H1 (cell line): ENCODE data around the gene TBC1D22A. TPM values are rescaled to one million over a fixed set of nuclear protein-coding genes. Genes with fewer than 3 reads are reported as not detected.

Experiments
- CTCF ChIA-PET: fragments of 300-600 bp; sonication (Branson Sonifier 250); formaldehyde crosslinking; loops from one replicate; lab custom pipeline; 2021; ENCODE audit not compliant: partially characterized antibody; lab: Charles Lee
- POLR2A ChIA-PET: fragments of 300-600 bp; sonication (Branson Sonifier 250); formaldehyde crosslinking; loops from one replicate; lab custom pipeline; 2021; ENCODE audit warnings: inconsistent platforms; ENCODE audit not compliant: partially characterized antibody; lab: Charles Lee
- DNase-seq, 2 experiments: peaks; one replicate each; pipeline versions ENCODE4 v3.0.0 to v3.0.0-alpha.2; 2010 to 2022; ENCODE audit warnings: low spot score in 2 of 2, low read depth in 1 of 2, mixed read lengths in 1 of 2
- FAIRE-seq: peaks from 2 replicates; lab custom pipeline; 2011; peaks lifted over from hg19 to GRCh38; lab: Jason Lieb, UNC
- H2AFZ ChIP-seq: 2 replicates; pipeline ENCODE4 v1.8.1; 2012; ENCODE audit warnings: low read length, inconsistent platforms
- H2AK5ac ChIP-seq: 2 replicates; pipeline ENCODE4 v1.6.1; 2013; ENCODE audit warnings: low read depth, low read length
- H2BK120ac ChIP-seq: replicated peaks from 2 replicates; pipeline ENCODE3; 2013; ENCODE audit warnings: low read depth, low read length, inconsistent platforms
- H2BK12ac ChIP-seq: 2 replicates; pipeline ENCODE4 v1.6.1; 2013; ENCODE audit warnings: low read depth, low read length
- H2BK15ac ChIP-seq: 2 replicates; pipeline ENCODE4 v1.6.1; 2013; ENCODE audit warnings: low read length
- H2BK20ac ChIP-seq: 2 replicates; pipeline ENCODE4 v1.6.1; 2013; ENCODE audit warnings: low read length
- H2BK5ac ChIP-seq: 2 replicates; pipeline ENCODE4 v1.6.1; 2013; ENCODE audit warnings: low read depth, low read length
- H3K14ac ChIP-seq: 2 replicates; pipeline ENCODE4 v1.6.1; 2013; ENCODE audit warnings: inconsistent platforms; ENCODE audit not compliant: insufficient read length
- H3K18ac ChIP-seq: 2 replicates; pipeline ENCODE4 v1.6.1; 2013; ENCODE audit warnings: low read length; ENCODE audit errors: extremely low read depth
- H3K23ac ChIP-seq: 2 replicates; pipeline ENCODE4 v1.6.1; 2013; ENCODE audit warnings: inconsistent platforms; ENCODE audit not compliant: insufficient read length
- H3K23me2 ChIP-seq: 2 replicates; pipeline ENCODE4 v1.6.1; 2013; ENCODE audit warnings: low read depth, low read length
- H3K27ac ChIP-seq: 2 replicates; pipeline ENCODE4 v1.6.1; 2011; ENCODE audit warnings: low read depth, low read length, inconsistent platforms
- H3K27me3 ChIP-seq, 4 experiments: replicated peaks in 1 of 4; 1 replicate in 1 of 4; 2 replicates in 3 of 4; pipeline versions ENCODE4 v1.6.1 to v1.8.1; 2011 to 2013; ENCODE audit warnings: low read length in 3 of 4, mild to moderate bottlenecking in 3 of 4, inconsistent platforms in 2 of 4, mixed read lengths in 2 of 4, moderate library complexity in 1 of 4; ENCODE audit not compliant: control insufficient read depth in 3 of 4, insufficient read depth in 3 of 4; ENCODE audit errors: extremely low read depth in 1 of 4
- H3K36me3 ChIP-seq, 4 experiments: 2 replicates each; pipeline versions ENCODE4 v1.6.1 to v1.8.1; 2011 to 2013; ENCODE audit warnings: mild to moderate bottlenecking in 4 of 4, low read length in 3 of 4, moderate library complexity in 2 of 4, control low read depth in 1 of 4, inconsistent platforms in 1 of 4; ENCODE audit not compliant: insufficient read depth in 4 of 4, control insufficient read depth in 2 of 4
- H3K4ac ChIP-seq: replicated peaks from 2 replicates; pipeline ENCODE3; 2013; ENCODE audit warnings: low read length, low read depth, mixed read lengths, inconsistent platforms; ENCODE audit not compliant: insufficient read length
- H3K4me1 ChIP-seq, 4 experiments: replicated peaks in 1 of 4; 1 replicate in 1 of 4; 2 replicates in 3 of 4; pipeline versions ENCODE4 v1.6.1 to v1.8.1; 2011 to 2013; ENCODE audit warnings: low read length in 3 of 4, inconsistent platforms in 2 of 4, mixed read lengths in 1 of 4; ENCODE audit not compliant: insufficient read depth in 4 of 4, control insufficient read depth in 3 of 4
- H3K4me2 ChIP-seq, 2 experiments: 2 replicates each; pipeline versions ENCODE4 v1.6.1 to v1.8.1; 2011 to 2013; ENCODE audit warnings: low read depth in 2 of 2, low read length in 2 of 2, control low read depth in 1 of 2, inconsistent platforms in 1 of 2, mild to moderate bottlenecking in 1 of 2; ENCODE audit not compliant: insufficient read depth in 1 of 2
- H3K4me3 ChIP-seq, 4 experiments: fragments of 200-600, 300-600 bp in 1 of 4; sonication (generic), shearing (Covaris generic), sonication (Bioruptor Twin) in 1 of 4; 2 replicates each; pipeline versions ENCODE4 v1.5.1 to v1.8.1; 2011 to 2016; ENCODE audit warnings: low read length in 4 of 4, low read depth in 3 of 4, control low read depth in 2 of 4, inconsistent platforms in 2 of 4, mild to moderate bottlenecking in 2 of 4, mixed read lengths in 1 of 4, moderate library complexity in 1 of 4; ENCODE audit not compliant: insufficient read depth in 2 of 4; ENCODE audit errors: extremely low read depth in 1 of 4
- H3K56ac ChIP-seq: replicated peaks from 2 replicates; pipeline ENCODE3; 2013; ENCODE audit warnings: low read depth, mild to moderate bottlenecking, mixed read lengths, low read length, inconsistent platforms; ENCODE audit not compliant: insufficient read length
- H3K79me1 ChIP-seq: 2 replicates; pipeline ENCODE4 v1.6.1; 2013; ENCODE audit warnings: low read depth, low read length, control low read depth
- H3K79me2 ChIP-seq, 2 experiments: 2 replicates each; pipeline versions ENCODE4 v1.6.1 to v1.8.1; 2012 to 2013; ENCODE audit warnings: low read length in 2 of 2, mild to moderate bottlenecking in 2 of 2, inconsistent platforms in 1 of 2; ENCODE audit not compliant: insufficient read depth in 2 of 2, control insufficient read depth in 1 of 2
- H3K9ac ChIP-seq, 4 experiments: replicated peaks in 1 of 4; 1 replicate in 1 of 4; 2 replicates in 3 of 4; pipeline versions ENCODE4 v1.6.1 to v1.8.1; 2011 to 2013; ENCODE audit warnings: low read depth in 3 of 4, low read length in 3 of 4, control low read depth in 2 of 4, mild to moderate bottlenecking in 2 of 4, moderate library complexity in 2 of 4, inconsistent platforms in 1 of 4; ENCODE audit errors: extremely low read depth in 1 of 4
- H3K9me3 ChIP-seq, 2 experiments: 2 replicates each; pipeline versions ENCODE4 v1.6.1 to v1.8.1; 2012 to 2013; ENCODE audit warnings: mild to moderate bottlenecking in 2 of 2, moderate library complexity in 2 of 2, control low read depth in 1 of 2, inconsistent platforms in 1 of 2, low read depth in 1 of 2, low read length in 1 of 2, mixed read lengths in 1 of 2; ENCODE audit not compliant: insufficient read depth in 2 of 2
- H4K20me1 ChIP-seq, 2 experiments: replicated peaks in 1 of 2; 2 replicates each; pipeline versions ENCODE3 to v1.8.1; 2011 to 2013; ENCODE audit warnings: inconsistent platforms in 2 of 2, low read length in 2 of 2, mild to moderate bottlenecking in 1 of 2; ENCODE audit not compliant: insufficient read depth in 2 of 2, control insufficient read depth in 1 of 2
- H4K5ac ChIP-seq: 2 replicates; pipeline ENCODE4 v1.6.1; 2013; ENCODE audit warnings: low read length, low read depth, mixed read lengths, inconsistent platforms; ENCODE audit not compliant: insufficient read length
- H4K8ac ChIP-seq: 2 replicates; pipeline ENCODE4 v1.8.0; 2013; ENCODE audit warnings: mild to moderate bottlenecking, moderate library complexity, low read length, inconsistent platforms; ENCODE audit not compliant: insufficient read depth; ENCODE audit errors: extremely low read depth
- H4K91ac ChIP-seq: replicated peaks from 2 replicates; pipeline ENCODE3; 2013; ENCODE audit warnings: low read length, mixed read lengths, inconsistent platforms; ENCODE audit not compliant: insufficient read length
- BACH1 ChIP-seq: IDR thresholded peaks from 2 replicates; pipeline ENCODE4 v1.6.1; 2012; ENCODE audit warnings: low read length, improper control_type of control experiment
- CEBPB ChIP-seq: IDR thresholded peaks from 2 replicates; pipeline ENCODE4 v1.6.1; 2012; ENCODE audit warnings: low read depth, low read length
- CREB1 ChIP-seq: IDR thresholded peaks from 2 replicates; pipeline ENCODE4 v1.6.1; 2012; ENCODE audit warnings: inconsistent platforms
- HDAC2 ChIP-seq, 2 experiments: fragments of 300-600 bp in 1 of 2; sonication (generic) in 1 of 2; IDR thresholded peaks; 2 replicates each; pipeline ENCODE4 v1.6.1; 2011 to 2012; ENCODE audit warnings: low read depth in 2 of 2, low read length in 2 of 2, mild to moderate bottlenecking in 2 of 2, moderate library complexity in 2 of 2, borderline replicate concordance in 1 of 2, inconsistent platforms in 1 of 2
- MAX ChIP-seq: IDR thresholded peaks from 2 replicates; pipeline ENCODE4 v1.6.1; 2012; ENCODE audit warnings: inconsistent platforms
- POLR2AphosphoS5 ChIP-seq: IDR thresholded peaks from 2 replicates; pipeline ENCODE4 v1.6.1; 2011; ENCODE audit warnings: low read depth, low read length
- SP1 ChIP-seq: IDR thresholded peaks from 2 replicates; pipeline ENCODE4 v1.6.1; 2011; ENCODE audit warnings: low read depth, low read length
- TCF12 ChIP-seq: IDR thresholded peaks from 2 replicates; pipeline ENCODE4 v1.6.1; 2011; ENCODE audit warnings: low read depth, mild to moderate bottlenecking, low read length
- WGBS, 2 experiments: shearing (Covaris generic) in 1 of 2; methylation state at CpG; one replicate each; pipeline versions ENCODE4 v1.1.6 to v1.1.7; 2013 to 2015; ENCODE audit warnings: low lambda C conversion rate in 2 of 2, mixed read lengths in 2 of 2, inconsistent platforms in 1 of 2, low coverage in 1 of 2, missing lambda C conversion rate in 1 of 2; ENCODE audit not compliant: insufficient replicate concordance in 2 of 2, insufficient coverage in 1 of 2, insufficient read length in 1 of 2; ENCODE audit errors: extremely low coverage in 1 of 2, missing lambda C conversion rate in 1 of 2; 5-methylcytosine and 5-hydroxymethylcytosine counted together
- polyA plus RNA-seq, 7 experiments: library from polyadenylated mRNA; depleted of rRNA in 3 of 7; stranded (reverse) in 5 of 7; unstranded in 2 of 7; fragments of >200 nt in 5 of 7; fragments of 200-250 nt in 2 of 7; gene quantifications; 1 replicate in 5 of 7; 2 replicates in 1 of 7; 4 replicates in 1 of 7; pipeline versions ENCODE4 v1.2.1 to v1.2.3, GENCODE V29; 2011 to 2013; ENCODE audit warnings: missing spikeins in 2 of 7, mixed read lengths in 2 of 7
- total RNA-seq: library from RNA; stranded (reverse); fragmentation: NEBNext Ultra II Directional; extraction: Animal tissue kit (Norgen Biotek cat#: 25700); gene quantifications from 2 replicates; pipeline ENCODE4 v1.2.1, GENCODE V29; 2021
- TF ChIP-seq, protein P1 (sequence below): IDR thresholded peaks from 2 replicates; pipeline ENCODE4 v1.6.1; 2011; ENCODE audit warnings: low read depth, mild to moderate bottlenecking, low read length; ENCODE audit not compliant: insufficient read depth

TBC1D22A gene
- total and polyA plus RNA-seq, 2 of the 8 experiments (the other 6 are each of a cell fraction or from before 2014, with no cell fraction given), result 11.9 to 18.4 TPM

DNA sequence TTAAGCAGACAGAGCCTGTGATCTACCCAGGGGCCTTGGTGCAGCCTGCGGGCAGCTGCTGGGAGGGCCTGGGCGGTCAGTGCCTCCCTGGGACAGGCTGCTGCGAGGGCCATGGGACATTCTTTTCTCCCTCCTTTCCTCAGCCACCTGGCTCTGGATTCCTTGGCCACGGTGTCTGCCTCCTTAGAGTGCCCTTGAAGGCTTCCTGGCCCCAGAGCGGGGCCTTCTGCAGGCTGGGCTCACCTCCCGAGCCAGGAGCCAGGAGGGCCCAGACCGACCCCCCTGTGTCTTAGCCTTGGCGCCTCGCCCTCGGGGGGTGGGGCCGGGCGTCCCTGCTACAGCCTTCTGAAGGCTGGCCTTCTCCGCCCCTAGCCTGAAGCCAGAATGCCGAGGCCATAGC lies 231.2 kb downstream of the TBC1D22A start:
- WGBS, 2 experiments, result 83% methylated on average over 13 of the region's 14 CpGs; no CpG with 5 or more reads in 1 of the 2 experiments

More for the DNA sequence above, 231.2 kb downstream of the TBC1D22A start:
- ChIA-PET CTCF (interaction anchor here (0.8 kb wide), 1 partner anchor 1919 kb away, joined by 3 read pairs; no protein-coding TSS in a partner anchor), POLR2A (interaction anchor here (0.8 kb wide), 1 partner anchor 13 kb away, joined by 4 read pairs; no protein-coding TSS in a partner anchor)
- no peaks in the 10 kb centered on the region for H3K27me3 ChIP-seq
- no peak overlapping the region for H4K5ac ChIP-seq
- FAIRE-seq, result no peak
- no peak overlapping the region for H4K8ac ChIP-seq
- no peak overlapping the region for H3K18ac ChIP-seq
- H2BK20ac ChIP-seq, result no peak overlapping the region
- TF ChIP-seq, protein P1, sequence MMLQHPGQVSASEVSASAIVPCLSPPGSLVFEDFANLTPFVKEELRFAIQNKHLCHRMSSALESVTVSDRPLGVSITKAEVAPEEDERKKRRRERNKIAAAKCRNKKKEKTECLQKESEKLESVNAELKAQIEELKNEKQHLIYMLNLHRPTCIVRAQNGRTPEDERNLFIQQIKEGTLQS, result no peak
- TF ChIP-seq MAX, result no peak
- no peak for TF ChIP-seq SP1
- no peak for TF ChIP-seq POLR2AphosphoS5
- no peak for TF ChIP-seq HDAC2 (IDR thresholded peaks at IDR 0.05; ENCODE audit: borderline replicate concordance in 1 of 2, low read depth in 2 of 2, low read length in 2 of 2)
- no peak for TF ChIP-seq BACH1
- TF ChIP-seq CEBPB, result no peak
- TF ChIP-seq CREB1, result no peak
- TF ChIP-seq TCF12, result no peak
- no peak overlapping the region for H2BK15ac ChIP-seq
- H3K36me3 ChIP-seq, result no peaks in the 10 kb centered on the region
- no peak overlapping the region for H2BK5ac ChIP-seq
- H3K4ac ChIP-seq, result no peak overlapping the region
- H3K23me2 ChIP-seq, result 0 out of 2 replicates have a peak, but pooled peaks cover 4% of the 10 kb centered on the region
- H2BK12ac ChIP-seq, result no peak overlapping the region
- H2BK120ac ChIP-seq, result no peak overlapping the region
- H4K91ac ChIP-seq, result no peak overlapping the region
- DNase-seq, result no peak
- no peaks in the 10 kb centered on the region for H3K9me3 ChIP-seq
- H3K79me1 ChIP-seq, result no peaks in the 10 kb centered on the region; the same call in 1 of the 2 replicates
- H3K4me2 ChIP-seq, result no peak overlapping the region
- no peak overlapping the region for H3K56ac ChIP-seq
- no peak overlapping the region for H3K23ac ChIP-seq
- no peak overlapping the region for H2AFZ ChIP-seq
- no peak overlapping the region for H2AK5ac ChIP-seq
- peaks cover 0 to 2% (median 0%) of the 10 kb centered on the region in 4 experiments; a peak in 2 of 7 replicates for H3K4me1 ChIP-seq
- no peaks in the 10 kb centered on the region for H3K79me2 ChIP-seq
- H3K14ac ChIP-seq, result no peak overlapping the region
- H3K9ac ChIP-seq, result no peak overlapping the region
- H3K4me3 ChIP-seq, result no peak overlapping the region
- no peaks in the 10 kb centered on the region for H4K20me1 ChIP-seq
- H3K27ac ChIP-seq, result no peak overlapping the region
